Caco-2 (cell line): ENCODE results near the gene SLC39A12. TPM values are rescaled to one million over a fixed set of nuclear protein-coding genes. Genes with fewer than 3 reads are reported as not detected.

Experiments
- BruUV-seq: library from RNA; stranded (reverse); fragments of 400-500 nt; replicated peaks from 2 replicates; lab custom pipeline; 2021; lab: Mats Ljungman, UMichigan
- CTCF ChIA-PET: fragments of 300-600 bp; sonication (Branson Sonifier 250); formaldehyde crosslinking; loops from one replicate; lab custom pipeline; 2022; ENCODE audit warnings: antibody characterized with exemption; lab: Charles Lee
- POLR2A ChIA-PET: fragments of 300-600 bp; sonication (Branson Sonifier 250); formaldehyde crosslinking; loops from one replicate; lab custom pipeline; 2022; ENCODE audit warnings: antibody characterized with exemption; lab: Charles Lee
- DNase-seq, 2 experiments: peaks; one replicate each; pipeline versions ENCODE4 v3.0.0 to v3.0.0-alpha.2; 2020 to 2022
- H3K27me3 ChIP-seq: replicated peaks from 2 replicates; pipeline ENCODE4 v1.6.0; 2011; ENCODE audit warnings: low read length; ENCODE audit not compliant: control insufficient read depth, insufficient read depth
- H3K36me3 ChIP-seq: 2 replicates; pipeline ENCODE4 v1.5.1; 2011; ENCODE audit warnings: low read length; ENCODE audit not compliant: control insufficient read depth, insufficient read depth
- H3K4me1 ChIP-seq: fragments of 250-450 bp; sonication (Bioruptor Pico); 2 replicates; pipeline ENCODE4 v1.5.1; 2020; ENCODE audit warnings: mild to moderate bottlenecking
- H3K4me3 ChIP-seq: 2 replicates; pipeline ENCODE4 v1.5.1; 2011; ENCODE audit warnings: low read depth, mild to moderate bottlenecking, control low read depth, low read length
- H3K9me3 ChIP-seq: fragments of 250-450 bp; sonication (Bioruptor Pico); 2 replicates; pipeline ENCODE4 v1.5.1; 2020; ENCODE audit warnings: mild to moderate bottlenecking, moderate library complexity
- H3K27ac Mint-ChIP-seq: one replicate; pipeline ENCODE4 v1.8.0; 2022; ENCODE audit warnings: mixed read lengths; ENCODE audit not compliant: unreplicated experiment
- H3K27me3 Mint-ChIP-seq: one replicate; pipeline ENCODE4 v1.8.0; 2022; ENCODE audit warnings: mixed read lengths; ENCODE audit not compliant: insufficient read depth, unreplicated experiment
- H3K36me3 Mint-ChIP-seq: one replicate; pipeline ENCODE4 v1.8.0; 2022; ENCODE audit warnings: mild to moderate bottlenecking, mixed read lengths; ENCODE audit not compliant: insufficient read depth, unreplicated experiment
- H3K4me1 Mint-ChIP-seq: one replicate; pipeline ENCODE4 v1.8.0; 2022; ENCODE audit warnings: low read depth, mixed read lengths; ENCODE audit not compliant: unreplicated experiment
- H3K4me3 Mint-ChIP-seq: one replicate; pipeline ENCODE4 v1.8.0; 2022; ENCODE audit warnings: mild to moderate bottlenecking, moderate library complexity, mixed read lengths; ENCODE audit not compliant: unreplicated experiment
- H3K9me3 Mint-ChIP-seq: one replicate; pipeline ENCODE4 v1.8.0; 2022; ENCODE audit warnings: mixed read lengths; ENCODE audit not compliant: unreplicated experiment
- intact Hi-C: fragments of 100-400 bp; cut with micrococcal nuclease; formaldehyde crosslinking; loops from one replicate; pipeline ENCODE4 v1.10.0; 2022; ENCODE audit not compliant: unreplicated experiment
- total RNA-seq: library from RNA; stranded (reverse); gene quantifications from 2 replicates; pipeline ENCODE4 v1.2.3, GENCODE V29; 2022
- TF ChIP-seq, protein P1 (sequence below), 2 experiments: fragments of 200-600 bp in 1 of 2; IDR thresholded peaks; 1 replicate in 1 of 2; 2 replicates in 1 of 2; pipeline versions ENCODE4 v1.5.1 to v1.8.0; 2011 to 2022; ENCODE audit warnings: antibody characterized with exemption in 1 of 2, control low read depth in 1 of 2, inconsistent platforms in 1 of 2, low read depth in 1 of 2, low read length in 1 of 2, mild to moderate bottlenecking in 1 of 2, moderate library complexity in 1 of 2; ENCODE audit not compliant: insufficient read depth in 1 of 2, severe bottlenecking in 1 of 2, unreplicated experiment in 1 of 2

Gene SLC39A12
- total RNA-seq, 1 experiment from 2014 or later, result not detected

DNA sequence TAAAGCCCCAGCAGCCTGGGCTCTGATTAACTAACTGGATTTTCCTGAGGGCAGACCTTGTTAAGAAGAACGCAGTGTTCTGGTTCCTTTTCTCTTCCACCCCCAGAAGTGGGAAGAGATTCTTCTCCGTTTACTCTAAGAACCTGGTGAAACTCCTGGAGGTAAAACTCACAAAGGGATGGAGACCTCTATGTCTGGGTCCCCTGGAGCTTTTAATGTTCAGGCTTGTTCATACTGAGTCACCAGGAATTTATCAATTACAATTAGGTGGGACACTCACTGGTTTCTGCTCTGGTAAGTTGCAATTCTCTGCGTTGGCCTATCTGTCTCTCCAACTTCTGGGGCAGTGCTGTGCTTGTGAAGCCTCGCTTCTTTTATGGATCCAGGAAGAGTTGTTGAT is 115.2 kb downstream of the SLC39A12 start:
- Histone ChIP-seq H3K4me3 (no peak overlapping the region), H3K27me3 (0 out of 2 replicates have a peak, but pooled peaks cover 1% of the 10 kb centered on the region), H3K4me1 (no peaks in the 10 kb centered on the region), H3K36me3 (no peaks in the 10 kb centered on the region), H3K9me3 (no peaks in the 10 kb centered on the region)
- no peak overlapping the region for H3K27ac Mint-ChIP-seq
- TF ChIP-seq, protein P1, sequence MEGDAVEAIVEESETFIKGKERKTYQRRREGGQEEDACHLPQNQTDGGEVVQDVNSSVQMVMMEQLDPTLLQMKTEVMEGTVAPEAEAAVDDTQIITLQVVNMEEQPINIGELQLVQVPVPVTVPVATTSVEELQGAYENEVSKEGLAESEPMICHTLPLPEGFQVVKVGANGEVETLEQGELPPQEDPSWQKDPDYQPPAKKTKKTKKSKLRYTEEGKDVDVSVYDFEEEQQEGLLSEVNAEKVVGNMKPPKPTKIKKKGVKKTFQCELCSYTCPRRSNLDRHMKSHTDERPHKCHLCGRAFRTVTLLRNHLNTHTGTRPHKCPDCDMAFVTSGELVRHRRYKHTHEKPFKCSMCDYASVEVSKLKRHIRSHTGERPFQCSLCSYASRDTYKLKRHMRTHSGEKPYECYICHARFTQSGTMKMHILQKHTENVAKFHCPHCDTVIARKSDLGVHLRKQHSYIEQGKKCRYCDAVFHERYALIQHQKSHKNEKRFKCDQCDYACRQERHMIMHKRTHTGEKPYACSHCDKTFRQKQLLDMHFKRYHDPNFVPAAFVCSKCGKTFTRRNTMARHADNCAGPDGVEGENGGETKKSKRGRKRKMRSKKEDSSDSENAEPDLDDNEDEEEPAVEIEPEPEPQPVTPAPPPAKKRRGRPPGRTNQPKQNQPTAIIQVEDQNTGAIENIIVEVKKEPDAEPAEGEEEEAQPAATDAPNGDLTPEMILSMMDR (IDR thresholded peaks at IDR 0.05; ENCODE audit: insufficient read depth in 1 of 2, low read depth in 1 of 2, low read length in 1 of 2, severe bottlenecking in 1 of 2, unreplicated experiment in 1 of 2), result no peak
- intact Hi-C loops, result no loop called here
- DNase-seq, result no peak
- no peaks in the 10 kb centered on the region for H3K9me3 Mint-ChIP-seq
- H3K4me3 Mint-ChIP-seq, result no peak overlapping the region
- no peaks in the 10 kb centered on the region for H3K36me3 Mint-ChIP-seq
- peaks cover 26% of the 10 kb centered on the region for H3K27me3 Mint-ChIP-seq
- ChIA-PET POLR2A (no interaction called here), CTCF (no interaction called here)
- H3K4me1 Mint-ChIP-seq, result no peaks in the 10 kb centered on the region
- BruUV-seq, result no TSS peak

DNA sequence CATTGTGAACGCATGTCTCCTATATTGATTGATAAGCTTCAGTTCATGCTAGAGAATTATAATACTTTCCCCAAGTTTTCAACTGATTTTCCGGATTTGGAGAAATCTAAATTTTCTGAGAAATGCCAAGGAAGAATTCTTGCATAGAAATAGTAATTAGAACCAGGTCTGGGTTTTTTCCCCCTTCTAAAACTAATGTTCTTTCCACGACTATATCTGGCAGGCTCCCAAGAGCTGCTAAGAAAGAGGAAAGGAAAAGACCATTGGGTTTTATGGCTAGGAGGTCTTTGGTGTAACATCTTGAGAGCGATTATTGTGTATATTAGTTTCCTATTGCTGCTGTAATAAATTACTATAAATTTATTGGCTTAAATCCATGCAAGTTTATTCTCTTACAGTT is 116.7 kb downstream of the SLC39A12 start:
- Histone ChIP-seq H3K4me1 (no peaks in the 10 kb centered on the region), H3K27me3 (0 out of 2 replicates have a peak, but pooled peaks cover 1% of the 10 kb centered on the region), H3K4me3 (no peak overlapping the region), H3K9me3 (no peaks in the 10 kb centered on the region), H3K36me3 (no peaks in the 10 kb centered on the region)
- BruUV-seq, result no TSS peak
- H3K27ac Mint-ChIP-seq, result no peak overlapping the region
- H3K4me3 Mint-ChIP-seq, result no peak overlapping the region
- no peaks in the 10 kb centered on the region for H3K9me3 Mint-ChIP-seq
- no peaks in the 10 kb centered on the region for H3K36me3 Mint-ChIP-seq
- POLR2A ChIA-PET, result no interaction called here
- H3K27me3 Mint-ChIP-seq, result peaks cover 26% of the 10 kb centered on the region
- intact Hi-C loops, result no loop called here
- CTCF ChIA-PET, result no interaction called here
- H3K4me1 Mint-ChIP-seq, result no peaks in the 10 kb centered on the region
- TF ChIP-seq, protein P1 (IDR thresholded peaks at IDR 0.05; ENCODE audit: insufficient read depth in 1 of 2, low read depth in 1 of 2, low read length in 1 of 2, severe bottlenecking in 1 of 2, unreplicated experiment in 1 of 2), result no peak
- DNase-seq, result no peak

DNA sequence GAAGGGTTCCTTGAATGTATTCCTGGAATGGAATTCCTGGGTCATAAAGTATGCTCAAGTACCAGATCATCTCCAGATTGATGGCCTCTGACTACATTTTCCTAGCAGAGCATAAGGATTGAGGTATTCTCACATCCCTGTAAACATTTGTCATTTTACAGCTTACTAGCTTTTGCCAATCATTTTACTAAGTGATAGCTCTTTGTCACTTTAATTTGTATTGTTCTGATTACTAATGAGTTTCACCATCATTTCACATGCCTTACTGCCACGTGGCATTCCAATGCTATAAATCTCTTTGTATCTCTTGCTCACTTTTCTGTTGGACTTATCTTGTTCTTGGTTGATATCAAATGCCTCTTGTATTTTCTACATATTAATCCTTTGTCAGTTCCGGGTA is 119.9 kb downstream of the SLC39A12 start:
- CTCF ChIA-PET, result no interaction called here
- H3K9me3 Mint-ChIP-seq, result no peaks in the 10 kb centered on the region
- POLR2A ChIA-PET, result no interaction called here
- no peak overlapping the region for H3K27ac Mint-ChIP-seq
- TF ChIP-seq, protein P1 (IDR thresholded peaks at IDR 0.05; ENCODE audit: insufficient read depth in 1 of 2, low read depth in 1 of 2, low read length in 1 of 2, severe bottlenecking in 1 of 2, unreplicated experiment in 1 of 2), result no peak
- H3K4me1 Mint-ChIP-seq, result no peaks in the 10 kb centered on the region
- intact Hi-C loops, result no loop called here
- peaks cover 21% of the 10 kb centered on the region for H3K27me3 Mint-ChIP-seq
- no peak overlapping the region for H3K4me3 Mint-ChIP-seq
- Histone ChIP-seq H3K4me1 (no peaks in the 10 kb centered on the region), H3K27me3 (peaks cover 2% of the 10 kb centered on the region; the same call in 1 of the 2 replicates), H3K9me3 (no peaks in the 10 kb centered on the region), H3K36me3 (no peaks in the 10 kb centered on the region), H3K4me3 (no peak overlapping the region)
- no TSS peak for BruUV-seq
- DNase-seq, result no peak
- no peaks in the 10 kb centered on the region for H3K36me3 Mint-ChIP-seq
